Stimulated activated CD8-positive, alpha-beta memory T cell treated with anti-CD3 and anti-CD28 coated beads, Interleukin-4, amount 100 ng/mL, for 24 hours (primary cell): ENCODE measurements around the gene KIF9.
"Not testable (repeated sequence)": the region's sequence is repeated elsewhere in the genome, so short reads cannot be mapped to it uniquely, and the experiment has no call there.

ENCODE experiments used
- DNase-seq: peaks from one replicate; pipeline ENCODE4 v3.0.0-alpha.2; 2020; ENCODE audit warnings: low read depth

KIF9 gene

GRCh38 chr3:47282424-47283192 is at the start of gene KIF9, which contains the start of gene KLHL18:
Gene KIF9, minus strand, starts transcription at chr3:47282799. Its CDS starts 5,425 bp downstream, at chr3:47277374.
Gene KLHL18, plus strand, starts transcription at chr3:47282944. Its CDS starts 22 bp downstream, at chr3:47282966.
- peak; percentile 94 for DNase-seq

GRCh38 chr3:47324278-47324865 is 41.8 kb upstream of the KIF9 start:
- no peak for DNase-seq

GRCh38 chr3:47323431-47324277 is 41.1 kb upstream of the KIF9 start:
- no peak for DNase-seq

GRCh38 chr3:47319956-47320355 is 37.4 kb upstream of the KIF9 start:
- no peak for DNase-seq

- no peak for DNase-seq
Observed at GRCh38 chr3:47318916-47319315, 36.3 kb upstream of the KIF9 start.

- DNase-seq, result not testable (repeated sequence)
Observed at GRCh38 chr3:47316151-47316550, 33.6 kb upstream of the KIF9 start.

GRCh38 chr3:47315069-47315647 is 32.6 kb upstream of the KIF9 start:
- DNase-seq, result no peak

GRCh38 chr3:47314056-47314764 is 31.6 kb upstream of the KIF9 start:
- DNase-seq, result no peak

- DNase-seq, result no peak
Observed at GRCh38 chr3:47313341-47314055, 30.9 kb upstream of the KIF9 start.

GRCh38 chr3:47310391-47310790 is 27.8 kb upstream of the KIF9 start:
- no peak for DNase-seq

GRCh38 chr3:47309231-47309630 is 26.6 kb upstream of the KIF9 start:
- DNase-seq, result not testable (repeated sequence)

- DNase-seq, result no peak
Observed at GRCh38 chr3:47306022-47306421, 23.4 kb upstream of the KIF9 start.

GRCh38 chr3:47301456-47301855 is 18.9 kb upstream of the KIF9 start:
- no peak for DNase-seq

- no peak for DNase-seq
Observed at GRCh38 chr3:47299381-47300318, 17.1 kb upstream of the KIF9 start.

- DNase-seq, result no peak
Observed at GRCh38 chr3:47298439-47298838, 15.8 kb upstream of the KIF9 start.

GRCh38 chr3:47296562-47297302 is 14.1 kb upstream of the KIF9 start:
- DNase-seq, result no peak

GRCh38 chr3:47295976-47296375 is 13.4 kb upstream of the KIF9 start:
- DNase-seq, result no peak

- DNase-seq, result no peak
Observed at GRCh38 chr3:47295322-47295721, 12.7 kb upstream of the KIF9 start.

- DNase-seq, result no peak
Observed at GRCh38 chr3:47294392-47294791, 11.8 kb upstream of the KIF9 start.
